SHP77 treated with DMSO at 0.1 percent for 48 hours (cell line): Measurements from ENCODE around the gene GPAM.
A peak's percentile ranks its signal among the peaks of the same experiment; 100 is the strongest.
"Not testable (repeated sequence)": the region's sequence is repeated elsewhere in the genome, so short reads cannot be mapped to it uniquely, and the experiment has no call there.

Experiments
- DNase-seq: peaks from one replicate; lab custom pipeline; 2025; lab: John Stamatoyannopoulos, UW

The GPAM gene

DNA sequence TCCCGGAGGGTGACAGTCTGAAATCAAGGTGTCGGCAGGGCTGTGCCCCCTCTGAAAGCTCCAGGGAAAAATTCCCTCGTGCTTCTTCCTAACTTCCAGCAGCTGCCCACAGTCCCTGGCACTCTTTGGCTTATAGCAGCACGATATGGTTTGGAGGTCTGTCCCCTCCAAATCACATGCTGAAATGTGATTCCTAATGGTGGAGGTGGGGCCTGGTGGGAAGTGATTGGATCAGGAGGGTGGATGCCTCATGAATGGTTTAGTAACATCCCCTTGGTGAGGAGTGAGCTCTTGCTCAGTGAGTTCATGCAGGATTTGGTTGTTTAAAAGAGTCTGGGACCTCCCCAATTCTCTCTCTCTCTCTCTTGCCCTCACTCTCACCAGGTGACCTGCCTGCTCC, 51.1 kb downstream of the GPAM start:
- DNase-seq = no peak

DNA sequence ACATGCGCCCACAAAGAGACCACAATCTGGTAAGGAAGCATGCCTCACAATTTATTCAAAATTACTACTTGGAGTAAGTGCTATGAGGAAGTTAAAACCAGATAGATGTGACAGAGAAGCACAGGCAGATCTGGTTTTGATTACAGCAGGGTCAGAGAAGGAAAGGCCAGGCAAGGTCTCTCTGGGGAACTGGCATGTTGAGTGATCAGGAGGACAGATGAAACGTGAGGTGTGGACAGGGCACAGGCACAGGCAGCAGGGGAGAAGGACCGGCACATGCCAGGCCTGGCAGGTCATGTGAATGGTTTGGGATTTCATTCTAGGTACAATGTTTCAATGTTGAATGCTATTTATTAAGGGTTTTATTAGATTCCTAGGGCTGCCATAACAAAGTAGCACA, 51.6 kb downstream of the GPAM start:
- DNase-seq = no peak

DNA sequence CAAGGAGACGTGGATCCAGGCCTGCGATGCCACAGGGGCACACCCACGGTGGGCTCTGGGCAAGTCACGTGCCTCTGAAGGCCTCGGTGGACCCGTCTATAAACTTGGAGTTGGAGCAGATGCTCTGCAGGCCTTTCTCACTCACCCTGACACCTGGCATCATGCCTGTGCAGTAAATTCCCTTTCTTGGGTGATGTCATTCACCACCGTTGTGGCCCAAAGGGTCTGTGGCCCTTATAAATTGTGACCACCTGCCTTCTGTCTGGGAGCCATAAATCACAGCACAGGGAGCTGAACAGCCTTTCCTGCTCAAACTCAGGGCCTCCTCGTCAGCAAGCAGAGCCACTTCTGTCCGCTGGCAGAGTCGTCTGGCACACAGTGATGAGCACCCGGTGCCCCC, 52.2 kb downstream of the GPAM start:
- peak; percentile 64 for DNase-seq

DNA sequence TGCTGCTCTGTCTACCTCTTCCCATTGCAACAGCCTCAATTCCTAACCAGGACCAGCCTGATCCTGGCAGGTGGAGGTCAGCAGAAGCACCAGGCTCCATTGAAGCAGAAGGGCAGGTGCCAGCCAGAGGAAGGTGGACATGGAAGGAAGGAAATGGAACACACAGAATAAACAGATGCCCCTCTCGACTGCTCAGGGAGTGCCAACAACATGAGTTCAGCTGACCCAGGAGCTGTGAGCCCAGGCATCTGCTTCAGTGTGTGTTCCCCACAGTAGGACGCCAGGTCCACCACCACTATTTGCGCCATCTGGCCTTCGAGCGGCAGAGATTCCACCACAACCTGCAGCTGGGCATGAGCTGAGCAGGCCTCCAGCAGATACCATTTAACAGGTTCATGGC, 56.7 kb downstream of the GPAM start:
- no peak for DNase-seq

DNA sequence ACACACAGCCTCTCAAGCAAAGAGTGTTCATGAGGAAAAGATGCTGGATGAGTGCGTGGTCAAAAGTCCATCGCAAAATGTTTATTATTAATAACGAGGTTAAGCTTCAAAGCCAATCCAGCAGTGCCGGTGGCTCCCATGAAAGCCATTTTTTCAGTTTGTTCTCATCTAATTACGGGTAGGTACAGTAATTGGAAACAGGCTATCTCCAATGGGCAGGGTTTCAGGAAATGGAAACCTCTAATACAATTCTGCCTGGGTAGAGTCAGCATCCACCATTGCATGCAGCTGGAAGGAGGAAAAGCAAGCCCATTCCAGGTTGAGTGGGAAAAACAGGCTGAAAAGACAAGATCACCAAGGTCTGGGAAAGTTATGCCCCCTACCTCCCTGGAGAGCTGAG, 57.4 kb downstream of the GPAM start:
- DNase-seq = no peak

DNA sequence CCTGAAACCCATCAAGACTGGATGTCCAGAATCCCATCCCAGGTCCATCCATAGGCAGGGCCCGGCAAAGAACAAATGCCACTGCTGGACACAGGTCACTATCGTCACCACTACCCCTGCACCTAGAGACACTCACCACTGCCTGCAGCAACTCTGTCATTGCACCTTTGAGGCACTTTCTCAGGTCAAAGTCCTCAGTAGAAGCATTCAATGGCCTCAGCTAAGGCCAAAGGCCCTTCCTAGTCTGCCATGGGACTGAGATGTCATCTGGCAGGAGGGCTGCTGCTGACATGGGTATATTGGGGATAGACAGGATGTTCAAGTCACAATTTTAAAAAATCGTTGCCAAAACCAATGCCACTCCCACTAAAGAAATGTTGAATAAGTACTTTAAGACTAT, 58.7 kb downstream of the GPAM start:
- DNase-seq = no peak

DNA sequence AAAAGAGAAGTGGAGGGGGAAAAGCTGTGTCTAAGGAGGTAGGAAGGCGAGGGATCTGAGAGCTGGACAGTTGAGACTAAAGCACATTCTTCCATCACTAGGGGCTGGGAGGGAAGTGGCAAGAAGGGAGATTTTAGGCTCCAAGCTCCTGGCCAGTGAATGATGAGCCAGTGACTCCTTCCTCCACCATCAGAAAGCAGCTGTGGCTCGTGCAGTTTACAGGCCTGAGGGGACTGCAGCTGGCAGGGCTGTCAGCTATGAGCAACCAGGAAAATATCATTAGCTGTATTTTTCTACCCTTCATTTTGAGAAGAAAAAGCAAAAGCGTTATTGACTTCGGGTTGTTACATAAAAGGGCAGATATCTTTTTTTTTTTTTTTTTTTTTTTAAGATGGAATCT, 60.7 kb downstream of the GPAM start:
- DNase-seq = no peak

DNA sequence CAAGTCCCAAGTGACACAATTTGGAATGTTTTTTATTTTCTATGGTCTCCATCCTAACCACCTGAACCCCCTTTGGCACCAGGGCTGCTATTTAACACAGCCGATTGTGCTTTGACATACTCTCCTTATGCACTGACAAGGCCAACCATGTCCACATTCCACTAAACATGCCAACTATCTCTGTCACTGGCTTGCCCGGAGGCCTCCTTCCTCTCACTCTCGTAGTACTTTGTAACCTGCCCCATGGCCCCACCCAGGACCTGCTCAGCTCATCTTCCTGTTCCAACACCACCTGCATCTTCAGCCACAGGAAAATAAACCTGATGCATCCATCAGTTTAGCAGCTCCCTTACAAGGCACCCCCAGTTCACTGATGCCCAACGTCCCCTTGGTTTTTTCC, 63.1 kb downstream of the GPAM start:
- no peak for DNase-seq

DNA sequence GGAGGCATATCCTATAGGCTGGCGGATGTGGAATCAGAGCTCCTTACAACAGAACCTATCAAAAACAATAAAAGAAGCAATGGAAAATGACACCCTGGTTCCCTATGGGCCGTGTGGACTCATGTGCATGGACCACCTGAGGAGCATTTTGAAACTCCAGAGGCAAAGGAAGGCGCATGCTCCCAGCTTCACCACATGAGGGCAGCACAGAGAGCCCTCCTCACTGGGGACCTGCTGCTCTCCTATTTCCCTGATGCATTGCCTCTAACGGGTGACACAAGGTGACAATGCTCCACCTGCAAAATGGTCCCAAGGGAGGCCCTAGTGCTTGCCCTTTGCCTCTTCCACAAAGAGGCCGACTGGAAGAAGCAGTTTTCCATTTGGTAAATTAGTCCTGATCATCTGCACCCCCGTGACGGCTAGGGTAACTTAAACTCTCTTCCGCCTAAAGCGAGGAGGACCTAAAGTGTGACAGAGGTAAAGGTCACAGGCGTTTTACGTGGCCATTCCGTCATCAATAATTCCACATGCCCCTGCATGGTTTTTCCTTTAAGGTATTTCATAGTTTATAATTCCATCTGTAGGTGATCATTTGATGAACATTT, 67.7 kb downstream of the GPAM start:
- DNase-seq = peak; percentile 30

DNA sequence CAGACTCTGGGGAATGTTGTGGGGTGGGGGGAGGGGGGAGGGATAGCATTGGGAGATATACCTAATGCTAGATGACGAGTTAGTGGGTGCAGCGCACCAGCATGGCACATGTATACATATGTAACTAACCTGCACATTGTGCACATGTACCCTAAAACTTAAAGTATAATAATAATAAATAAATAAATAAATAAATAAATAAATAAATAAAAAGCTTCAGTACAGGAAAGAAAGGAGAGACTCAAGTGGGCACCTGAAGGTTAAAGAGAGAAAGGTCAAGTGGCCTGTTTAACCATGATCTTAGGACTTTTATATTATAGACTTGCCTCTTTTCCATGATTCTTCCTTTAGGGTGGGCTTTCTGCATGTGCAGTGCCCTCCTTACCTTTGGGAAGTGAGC, 73.8 kb downstream of the GPAM start:
- DNase-seq = not testable (repeated sequence)
